Stimulated activated CD4-positive, alpha-beta T cell treated with anti-CD3 and anti-CD28 coated beads, Interleukin-4, amount 100 ng/mL, for 4 hours (primary cell): ENCODE data around the gene OR10G2.
"Not testable (repeated sequence)": the region's sequence is repeated elsewhere in the genome, so short reads cannot be mapped to it uniquely, and the experiment has no call there.

ENCODE experiments used
- DNase-seq, 2 experiments: peaks; one replicate each; pipeline ENCODE4 v3.0.0-alpha.2; 2020

The OR10G2 gene, protein sequence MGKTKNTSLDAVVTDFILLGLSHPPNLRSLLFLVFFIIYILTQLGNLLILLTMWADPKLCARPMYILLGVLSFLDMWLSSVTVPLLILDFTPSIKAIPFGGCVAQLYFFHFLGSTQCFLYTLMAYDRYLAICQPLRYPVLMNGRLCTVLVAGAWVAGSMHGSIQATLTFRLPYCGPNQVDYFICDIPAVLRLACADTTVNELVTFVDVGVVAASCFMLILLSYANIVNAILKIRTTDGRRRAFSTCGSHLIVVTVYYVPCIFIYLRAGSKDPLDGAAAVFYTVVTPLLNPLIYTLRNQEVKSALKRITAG

DNA sequence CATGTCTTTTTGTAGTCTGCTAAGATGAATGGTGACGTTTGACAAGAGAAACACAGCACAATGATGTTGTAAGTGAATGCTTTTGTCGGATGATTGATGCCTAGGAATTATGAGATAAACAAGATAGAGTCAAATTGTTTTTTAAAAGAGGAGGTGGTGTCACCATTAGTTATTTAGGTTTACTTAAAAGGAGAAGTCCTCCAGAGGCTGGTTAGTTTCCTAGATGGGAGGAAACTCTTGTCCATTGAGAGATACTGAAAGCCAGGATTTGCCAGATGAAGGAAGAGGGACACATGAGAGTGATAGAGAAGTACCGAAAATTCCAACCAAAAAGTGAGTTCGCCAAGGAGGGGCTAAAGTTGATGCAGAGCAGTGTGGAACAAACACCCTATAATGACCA lies at the start of gene OR10G2:
Gene OR10G2, minus strand, starts transcription at position 101 of the 400 bp plus-strand sequence. Its CDS starts 98 bp downstream, at position 3.
- DNase-seq = no peak

DNA sequence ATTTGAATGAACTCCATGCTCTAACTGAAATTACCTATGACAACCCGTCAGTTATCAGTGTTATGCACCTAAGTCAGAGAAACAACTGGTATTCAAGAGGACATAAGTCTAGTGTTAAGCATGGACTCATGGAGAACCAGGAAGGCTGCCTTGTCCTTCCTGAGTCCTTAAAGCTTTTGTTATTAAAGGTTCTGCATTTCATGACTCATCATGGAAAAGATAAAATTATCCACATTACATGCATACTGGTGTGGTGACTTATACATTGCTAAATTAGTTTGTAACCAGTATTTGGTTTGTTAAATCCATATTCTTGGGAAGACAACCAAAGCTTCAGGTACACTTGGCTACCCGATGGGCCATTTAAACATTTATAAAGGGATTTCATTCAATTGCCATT lies 45.3 kb upstream of the OR10G2 start:
- no peak for DNase-seq

DNA sequence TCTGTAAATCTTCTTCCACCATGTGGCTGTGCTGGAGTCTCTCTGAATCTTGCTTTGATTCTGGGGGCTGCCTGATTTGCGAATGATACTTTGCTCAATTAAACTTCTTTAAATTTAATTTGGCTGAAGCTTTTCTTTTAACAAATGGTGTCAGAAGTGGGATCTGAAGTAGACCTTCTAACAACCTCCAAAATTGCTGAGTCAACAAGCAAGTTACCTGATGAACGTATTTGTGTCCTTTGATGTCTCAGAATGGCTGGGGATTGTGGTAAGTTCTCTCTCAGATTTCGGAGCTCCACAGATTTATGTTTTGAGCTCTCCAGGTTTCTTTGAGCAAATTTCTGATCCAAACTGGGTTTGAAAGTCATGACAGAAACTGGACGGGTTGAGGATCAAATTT lies 40.8 kb upstream of the OR10G2 start:
- no peak for DNase-seq

DNA sequence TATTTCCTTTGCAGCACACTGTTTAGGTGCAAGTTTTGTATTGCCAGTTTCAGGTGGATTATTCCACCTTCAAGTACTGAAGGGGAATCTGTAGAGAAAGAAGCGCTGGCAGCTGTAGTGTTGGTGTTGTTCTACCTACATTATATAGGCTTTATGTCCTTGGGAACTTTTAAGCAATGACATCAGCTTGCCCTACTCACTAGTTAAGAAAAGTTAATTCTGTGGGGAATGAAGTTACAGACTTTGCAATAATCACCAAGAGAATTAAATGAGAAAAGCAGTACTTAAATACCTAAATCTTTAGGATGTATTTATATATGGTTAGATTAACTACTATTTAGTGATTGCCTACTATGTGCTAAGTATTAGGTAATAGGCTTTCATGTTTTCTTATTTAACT lies 39.0 kb upstream of the OR10G2 start, which contains the start of gene OR4E1:
Gene OR4E1, minus strand, starts transcription at position 101 of the 400 bp plus-strand sequence. CDS start 2,883 bp downstream, outside the sequence.
- DNase-seq = no peak

DNA sequence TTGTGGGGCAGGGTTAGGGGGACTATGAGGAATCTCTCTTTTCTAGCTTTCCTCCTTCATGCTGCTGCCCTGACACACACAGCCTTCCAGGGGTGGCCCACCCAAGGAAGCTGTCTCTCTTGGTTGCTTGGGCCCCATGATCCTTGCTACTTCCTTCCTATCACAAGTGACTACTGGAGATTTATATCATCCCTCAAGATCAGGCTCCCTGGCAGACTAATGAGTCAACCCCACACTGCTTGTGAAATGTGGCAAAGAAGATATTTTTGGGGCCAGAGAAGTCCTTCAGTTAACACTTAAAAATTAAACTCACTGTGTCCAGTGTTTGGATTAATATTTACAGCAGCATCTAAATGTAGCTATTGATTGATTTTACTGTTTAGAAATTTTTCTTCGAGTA lies 37.4 kb upstream of the OR10G2 start:
- DNase-seq = no peak

DNA sequence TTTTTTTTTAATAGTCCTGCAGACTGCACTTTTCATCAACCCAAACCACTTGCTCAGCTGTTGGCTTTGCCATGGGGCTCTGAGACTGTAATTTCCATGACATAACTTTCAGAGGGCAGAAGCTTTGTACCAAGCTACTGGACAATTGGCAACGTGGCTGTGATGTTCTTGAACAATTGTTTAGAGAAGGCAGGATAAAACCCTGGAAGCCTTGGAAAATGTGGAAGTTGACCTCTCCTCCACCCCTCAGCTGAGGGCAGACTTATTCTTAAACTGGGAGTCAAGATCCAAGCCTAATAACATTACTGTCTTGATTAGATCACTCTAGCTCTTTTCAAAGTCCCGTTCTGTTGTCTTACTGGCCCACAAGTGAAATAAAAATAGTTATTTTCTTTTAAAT lies 36.6 kb upstream of the OR10G2 start:
- no peak for DNase-seq

DNA sequence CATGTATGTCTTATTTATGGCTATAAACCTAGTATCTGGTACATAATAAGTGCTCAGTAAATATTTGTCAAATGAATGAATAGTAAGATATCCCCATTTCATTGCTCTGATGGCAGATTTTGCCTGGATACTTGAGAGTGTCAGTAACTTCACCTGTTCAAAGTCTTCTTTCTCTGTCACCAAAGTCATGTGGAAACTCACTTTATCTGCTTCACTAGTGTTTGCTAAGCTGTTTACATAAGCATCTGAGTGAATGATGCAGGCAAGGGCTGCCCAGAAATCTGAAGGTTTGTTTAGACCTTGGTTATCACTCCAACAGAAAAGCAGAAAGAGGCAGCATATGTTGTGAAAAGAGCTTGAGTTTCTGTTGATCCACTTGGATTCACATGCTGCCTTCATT lies 34.5 kb upstream of the OR10G2 start:
- DNase-seq = no peak

DNA sequence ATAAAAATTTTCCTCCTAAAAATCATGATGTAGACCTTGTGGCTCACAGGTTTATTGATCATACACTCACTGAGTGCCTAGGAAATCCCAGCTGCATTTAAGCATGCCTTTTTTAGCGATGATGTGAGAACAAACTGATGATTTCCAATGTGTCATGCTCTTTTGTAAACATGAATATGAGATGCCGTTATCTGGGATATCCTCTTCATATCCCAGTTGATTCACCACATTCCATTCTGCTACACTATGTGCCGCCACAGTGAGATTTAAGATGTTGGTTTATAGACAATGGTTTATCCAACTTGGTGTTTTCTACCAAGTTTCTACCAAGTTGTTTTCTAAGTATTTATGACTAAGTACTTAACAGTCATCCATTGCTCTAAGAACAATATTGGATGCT lies 33.6 kb upstream of the OR10G2 start:
- no peak for DNase-seq

DNA sequence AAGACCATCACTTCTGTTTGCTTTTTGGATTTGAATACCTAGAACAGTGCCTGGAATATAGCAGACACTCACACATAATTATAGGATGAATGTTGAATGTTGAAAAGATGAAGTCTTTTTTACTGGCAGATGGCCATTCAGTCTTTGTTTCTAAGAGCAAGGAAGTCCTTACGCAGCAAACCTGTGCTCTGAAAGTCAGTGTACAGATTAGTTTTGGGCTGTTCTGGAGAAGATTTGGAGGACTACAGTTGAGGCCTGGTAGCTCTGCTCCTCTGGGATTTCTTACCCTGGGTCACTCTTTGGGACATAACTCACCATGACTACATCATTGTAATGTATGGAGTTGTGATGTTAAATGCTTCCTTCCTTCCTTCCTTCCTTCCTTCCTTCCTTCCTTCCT lies 22.2 kb upstream of the OR10G2 start:
- no peak for DNase-seq

DNA sequence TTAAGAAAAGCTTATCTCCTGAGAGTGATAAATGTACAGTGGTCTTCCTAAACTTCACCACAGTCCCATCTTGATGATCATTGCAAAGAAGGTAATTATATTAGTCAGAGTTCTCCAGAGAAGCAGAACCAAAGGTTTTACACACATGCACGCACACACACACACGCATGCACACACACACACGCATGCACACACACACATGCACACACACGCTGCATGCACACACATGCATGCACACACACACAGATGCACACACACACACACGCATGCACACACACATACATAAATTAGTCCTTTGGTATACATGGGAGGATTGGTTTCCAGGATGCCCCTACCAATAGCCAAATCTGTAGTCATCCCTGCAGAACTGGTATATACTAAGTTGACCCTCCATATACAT lies 19.5 kb upstream of the OR10G2 start:
- DNase-seq = no peak

DNA sequence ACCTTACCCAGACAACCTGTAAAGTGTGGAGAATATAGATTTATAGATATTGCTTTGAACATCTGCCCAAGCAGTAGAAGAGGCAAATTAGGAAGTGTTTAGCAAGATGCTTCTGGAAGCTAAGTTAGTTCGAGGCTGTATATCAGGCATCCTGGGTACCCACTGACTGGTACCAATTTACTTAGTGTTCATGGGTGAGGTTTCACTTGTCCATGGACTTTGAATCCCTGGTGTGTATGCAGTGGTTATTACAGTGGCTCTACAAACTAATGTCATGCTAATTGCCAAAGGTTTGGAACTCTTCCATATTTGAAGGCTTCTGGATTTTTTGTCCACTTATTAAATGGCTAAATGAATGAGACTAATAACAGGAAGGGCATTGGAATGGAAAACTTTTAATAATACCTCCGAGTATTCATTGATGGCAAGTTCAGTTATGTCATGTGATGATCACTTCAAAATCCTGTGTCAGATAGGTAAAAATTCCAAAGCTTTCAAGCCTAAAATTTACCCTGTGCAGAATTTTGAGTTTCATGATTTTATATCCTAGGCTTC lies 18.7 kb upstream of the OR10G2 start, which contains the start of gene OR4E2:
Gene OR4E2, plus strand, starts transcription at position 505 of the 555 bp plus-strand sequence. CDS start 11,248 bp downstream, outside the sequence.
- no peak for DNase-seq

DNA sequence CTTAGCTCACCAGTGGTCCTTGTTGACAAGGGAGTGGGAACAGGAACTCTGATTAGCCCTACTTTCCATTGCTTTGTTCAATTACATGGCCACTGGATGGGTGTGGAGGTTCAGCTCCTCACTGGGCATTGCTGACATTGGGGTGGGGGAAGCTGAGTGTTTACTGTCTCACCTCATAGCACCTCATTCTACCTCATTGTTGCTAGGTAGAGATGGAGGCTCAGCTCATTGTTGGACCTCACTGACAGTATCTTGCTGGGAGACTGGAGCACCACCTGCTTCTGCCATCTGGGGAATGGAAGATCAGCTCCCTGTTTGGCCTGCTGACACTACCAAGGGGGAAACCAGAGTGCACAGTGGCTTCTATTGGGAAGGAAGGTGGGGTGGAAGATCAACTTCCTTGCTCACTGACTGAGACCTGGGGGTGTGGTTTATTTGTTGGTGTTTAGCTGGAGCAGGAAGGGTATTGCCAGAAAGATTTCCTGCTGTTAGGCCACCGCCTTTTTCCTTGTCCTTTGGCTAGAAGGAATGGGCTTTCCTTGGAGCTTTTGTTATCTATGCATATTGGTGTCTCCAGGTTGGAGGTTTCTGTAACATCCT lies 17.6 kb upstream of the OR10G2 start:
- DNase-seq = no peak

DNA sequence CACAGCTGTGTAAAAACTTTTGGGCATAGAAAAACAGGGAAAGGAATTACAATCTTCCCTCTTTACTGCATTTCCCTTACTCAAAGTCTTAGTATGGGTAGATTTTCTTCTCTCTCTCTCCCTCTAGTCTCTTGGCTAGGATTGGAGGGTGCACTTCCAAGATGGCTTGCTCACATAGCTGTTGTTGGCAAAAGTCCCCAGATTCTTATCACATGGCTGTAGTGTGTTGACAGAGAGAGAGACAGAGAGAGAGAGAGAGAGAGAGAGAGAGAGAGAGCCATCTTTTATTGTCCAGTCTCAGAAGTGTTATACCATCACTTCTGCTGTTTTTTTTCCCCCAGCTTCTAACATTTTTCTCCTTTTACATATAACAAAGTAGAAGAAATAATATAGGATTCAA lies 12.6 kb upstream of the OR10G2 start:
- no peak for DNase-seq

DNA sequence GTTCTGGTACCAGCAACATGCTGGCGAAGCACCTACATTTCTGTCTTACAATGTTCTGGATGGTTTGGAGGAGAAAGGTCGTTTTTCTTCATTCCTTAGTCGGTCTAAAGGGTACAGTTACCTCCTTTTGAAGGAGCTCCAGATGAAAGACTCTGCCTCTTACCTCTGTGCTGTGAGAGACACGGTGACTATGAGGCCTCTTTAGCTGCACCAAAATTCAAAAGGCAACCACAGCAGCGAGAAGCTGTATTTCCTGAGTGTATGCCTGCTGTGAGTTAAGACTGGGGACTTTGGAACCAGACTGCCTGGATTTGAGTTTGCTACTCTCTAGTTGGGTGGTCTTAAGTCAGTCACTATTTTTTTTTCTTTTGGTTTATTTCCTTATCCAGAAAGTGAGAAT lies 8.7 kb upstream of the OR10G2 start:
- no peak for DNase-seq

DNA sequence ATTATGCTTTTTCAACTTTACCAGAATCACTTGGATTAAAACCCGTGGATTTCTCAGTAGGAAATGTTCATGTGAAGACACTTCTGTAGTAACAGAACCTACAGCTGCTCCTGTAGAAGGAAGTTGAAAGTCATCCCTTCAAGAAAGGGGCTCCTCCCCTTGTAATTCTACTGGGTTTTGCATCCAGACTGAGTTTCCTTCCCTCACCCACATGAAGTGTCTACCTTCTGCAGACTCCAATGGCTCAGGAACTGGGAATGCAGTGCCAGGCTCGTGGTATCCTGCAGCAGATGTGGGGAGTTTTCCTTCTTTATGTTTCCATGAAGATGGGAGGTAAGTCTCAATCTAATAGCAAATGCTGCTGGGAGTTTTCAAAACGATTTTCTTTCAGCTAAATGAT lies 7.9 kb upstream of the OR10G2 start:
- no peak for DNase-seq

DNA sequence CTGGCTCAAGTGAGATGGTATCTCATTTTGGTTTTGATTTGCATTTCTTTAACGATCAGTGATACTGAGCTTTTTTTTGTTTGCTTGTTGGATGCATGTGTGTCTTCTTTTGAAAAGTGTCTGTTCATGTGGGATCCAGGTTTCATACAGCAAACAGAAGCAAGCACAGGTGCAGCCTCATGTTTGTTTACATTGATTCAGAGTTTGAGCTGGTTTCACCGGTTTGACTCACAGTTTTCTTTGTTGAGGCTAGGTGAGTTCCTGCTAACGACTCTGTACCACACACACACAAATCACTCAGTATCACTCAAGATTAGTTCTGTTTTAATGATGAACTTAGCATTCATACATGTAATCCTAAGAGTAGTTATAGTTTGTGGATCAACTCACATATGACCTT lies 3.7 kb downstream of the OR10G2 start:
- DNase-seq = no peak

DNA sequence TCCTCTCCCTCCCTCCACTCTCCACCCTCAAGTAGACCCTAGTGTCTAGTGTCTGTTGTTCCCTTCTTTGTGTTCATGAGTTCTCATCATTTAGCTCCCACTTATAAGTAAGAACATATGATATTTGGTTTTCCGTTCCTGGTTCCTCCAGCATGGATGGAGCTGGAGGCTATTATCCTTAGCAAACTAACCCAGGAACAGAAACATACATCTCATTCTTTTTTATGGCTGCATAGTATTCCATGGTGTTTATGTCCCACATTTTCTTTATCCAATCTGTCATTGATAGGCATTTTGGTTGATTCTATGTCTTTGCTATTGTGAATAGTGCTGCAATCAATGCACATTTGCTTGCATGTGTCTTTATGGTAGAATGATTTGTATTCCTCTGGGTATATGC lies 4.2 kb downstream of the OR10G2 start:
- DNase-seq = not testable (repeated sequence)

DNA sequence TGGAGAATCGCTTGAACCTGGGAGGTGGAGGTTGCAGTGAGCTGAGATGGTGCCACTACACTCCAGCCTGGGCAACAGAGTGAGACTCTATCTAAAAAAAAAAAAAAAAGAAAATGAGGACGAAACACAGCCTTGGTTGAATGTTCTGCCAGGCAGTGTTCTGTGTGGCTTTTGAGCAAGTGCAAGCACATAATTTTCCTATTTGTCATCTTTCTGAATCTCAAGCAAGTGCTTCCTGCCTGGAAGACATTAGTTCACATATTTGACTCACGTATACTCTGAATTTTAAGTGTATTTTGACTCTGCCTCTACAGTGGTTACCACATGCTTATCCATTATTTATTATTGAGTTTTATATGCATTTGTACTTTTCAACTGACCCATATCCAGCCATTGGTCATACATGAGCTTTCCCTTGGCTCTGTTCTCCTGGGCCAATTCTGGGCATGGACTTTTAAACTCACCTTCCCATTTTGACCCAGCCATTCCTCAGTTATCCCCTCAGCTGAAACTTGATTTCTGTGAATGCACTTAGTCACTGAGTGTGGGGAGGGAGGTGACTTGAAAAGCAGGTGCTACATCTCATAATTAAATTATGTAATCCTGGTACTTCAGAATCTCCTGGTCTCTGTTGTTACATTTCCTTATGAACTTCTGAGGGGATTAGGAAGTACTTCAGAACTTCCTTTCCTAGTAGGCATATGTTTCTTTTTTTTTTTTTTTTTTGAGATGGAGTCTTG lies 8.1 kb downstream of the OR10G2 start:
- DNase-seq = no peak

DNA sequence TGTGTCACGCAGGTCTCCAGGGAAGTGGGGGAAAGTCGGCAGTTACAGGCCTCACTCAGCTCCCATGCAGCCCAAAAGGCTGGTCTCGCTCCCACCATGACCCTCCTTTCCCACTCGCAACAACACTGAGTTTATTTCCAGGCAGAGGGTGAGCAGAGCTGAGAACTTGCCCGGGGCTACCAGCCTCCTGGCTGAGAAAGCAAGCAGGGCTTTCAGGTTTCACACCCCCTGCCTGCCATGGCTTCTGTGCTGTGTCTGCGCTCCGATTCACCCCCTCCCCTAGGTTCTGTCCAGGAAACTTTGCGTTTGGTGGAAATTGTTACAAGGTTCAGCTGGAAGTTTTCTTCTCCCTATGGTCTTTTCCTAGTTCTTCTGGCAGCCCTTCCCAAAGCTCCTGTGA lies 17.1 kb downstream of the OR10G2 start:
- no peak for DNase-seq

DNA sequence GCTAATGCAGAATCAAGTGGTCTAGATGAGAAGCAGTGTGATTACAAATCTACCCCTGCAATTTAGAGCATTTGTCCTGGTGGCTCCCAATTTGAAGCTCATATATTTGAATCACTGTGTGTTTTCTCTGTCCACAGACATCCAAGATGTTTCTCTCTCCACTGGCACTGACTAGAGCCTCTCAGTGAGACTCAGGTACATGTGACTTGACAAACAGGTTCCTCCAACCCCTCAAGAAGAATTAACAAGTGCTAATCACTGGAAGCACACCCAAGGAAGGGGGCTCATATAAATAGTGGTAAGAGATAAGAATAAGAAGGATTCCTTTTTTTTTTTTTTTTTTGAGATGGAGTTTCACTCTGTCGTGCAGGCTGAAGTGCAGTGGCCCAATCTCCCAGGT lies 20.5 kb downstream of the OR10G2 start:
- no peak for DNase-seq

DNA sequence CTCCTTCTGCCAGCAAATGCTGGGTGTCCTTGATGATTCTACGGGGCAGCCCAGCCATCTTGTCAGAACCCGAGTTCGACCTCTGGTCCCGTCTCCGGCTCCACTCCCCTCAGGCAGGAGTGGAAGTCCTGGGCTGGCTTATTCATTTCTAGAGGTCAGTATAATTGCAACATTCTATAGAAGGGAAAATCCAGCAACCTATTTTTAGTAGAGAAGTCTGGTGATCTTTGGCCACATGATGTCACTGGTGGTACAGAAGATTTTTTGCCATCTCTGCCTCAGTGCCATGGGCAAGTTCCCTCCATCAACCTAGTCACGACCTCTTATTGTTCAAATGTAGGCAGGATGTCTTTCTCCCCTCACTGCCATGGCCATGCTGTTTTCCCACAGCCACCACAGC lies 22.4 kb downstream of the OR10G2 start:
- DNase-seq = no peak

DNA sequence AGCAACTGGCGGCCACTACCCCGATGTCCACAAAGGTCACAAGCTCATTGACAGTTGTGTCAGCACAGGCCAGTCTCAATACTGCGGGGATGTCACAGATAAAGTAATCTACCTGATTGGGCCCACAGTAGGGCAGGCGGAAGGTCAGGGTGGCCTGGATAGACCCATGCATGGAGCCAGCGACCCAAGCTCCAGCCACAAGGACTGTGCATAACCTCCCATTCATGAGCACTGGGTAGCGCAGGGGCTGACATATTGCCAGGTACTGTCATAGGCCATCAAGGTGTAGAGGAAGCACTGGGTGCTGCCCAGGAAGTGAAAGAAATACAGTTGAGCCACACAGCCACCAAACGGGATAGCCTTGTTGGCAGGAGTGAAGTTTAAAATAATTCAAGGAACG lies 32.6 kb downstream of the OR10G2 start:
- not testable (repeated sequence) for DNase-seq

DNA sequence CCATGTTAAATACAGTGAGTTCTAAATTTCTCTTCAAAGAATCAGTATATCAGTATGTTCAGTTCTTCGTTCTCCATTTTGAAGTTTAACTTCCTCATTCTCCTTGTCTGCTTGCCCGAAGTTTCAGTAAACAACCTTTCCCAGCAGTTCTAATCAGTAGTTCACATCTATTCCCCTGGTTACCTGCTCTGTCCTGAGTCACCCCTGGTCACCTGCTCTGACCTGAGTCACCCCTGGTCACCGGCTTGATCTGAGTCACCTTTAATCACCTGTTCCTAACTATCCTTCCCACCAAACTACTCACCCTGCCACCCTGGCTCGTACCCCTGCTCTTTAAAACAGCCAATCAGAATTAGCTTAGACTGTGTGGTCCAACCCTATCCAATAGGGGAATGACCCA lies 45.4 kb downstream of the OR10G2 start:
- no peak for DNase-seq
